HepG2 (cell line): Measurements from ENCODE around the gene MAT2A. TPM values are rescaled to one million over a fixed set of nuclear protein-coding genes. Genes with fewer than 3 reads are reported as not detected.

Experiments
- CC2D1A ChIP-seq: sonication (generic); formaldehyde crosslinking; IDR thresholded peaks from 2 replicates; pipeline ENCODE4 v1.8.1; 2023; ENCODE audit warnings: mild to moderate bottlenecking, missing genetic modification reagents
- CHD2 ChIP-seq: IDR thresholded peaks from 2 replicates; pipeline ENCODE4 v1.6.1; 2011; ENCODE audit warnings: low read depth, low read length, improper control_type of control experiment
- EZH2 ChIP-seq: conservative IDR thresholded peaks from 2 replicates; pipeline ENCODE4 v1.6.1; 2012; ENCODE audit warnings: mild to moderate bottlenecking, low read depth, low read length, moderate library complexity
- HIVEP1 ChIP-seq: sonication (generic); formaldehyde crosslinking; IDR thresholded peaks from 2 replicates; pipeline ENCODE4 v1.4.0; 2020; ENCODE audit warnings: mild to moderate bottlenecking, missing genetic modification reagents
- JDP2 ChIP-seq: sonication (generic); formaldehyde crosslinking; IDR thresholded peaks from 2 replicates; pipeline ENCODE4 v1.8.1; 2022; ENCODE audit warnings: missing genetic modification reagents, borderline replicate concordance
- MXD3 ChIP-seq: IDR thresholded peaks from 2 replicates; pipeline ENCODE4 v1.6.1; 2016; ENCODE audit warnings: mild to moderate bottlenecking, missing biosample characterization, missing genetic modification reagents
- MZF1 ChIP-seq: sonication (generic); formaldehyde crosslinking; IDR thresholded peaks from 2 replicates; pipeline ENCODE4 v1.8.1; 2023; ENCODE audit warnings: mild to moderate bottlenecking, missing genetic modification reagents, borderline replicate concordance
- NAIF1 ChIP-seq: sonication (generic); formaldehyde crosslinking; IDR thresholded peaks from 2 replicates; pipeline ENCODE4 v1.5.0; 2020; ENCODE audit warnings: mild to moderate bottlenecking, missing genetic modification reagents, borderline replicate concordance
- PRDM15 ChIP-seq: sonication (generic); formaldehyde crosslinking; IDR thresholded peaks from 2 replicates; pipeline ENCODE4 v1.4.0; 2020; ENCODE audit warnings: missing genetic modification reagents
- RORA ChIP-seq: sonication (generic); formaldehyde crosslinking; IDR thresholded peaks from 2 replicates; pipeline ENCODE4 v1.5.0; 2020; ENCODE audit warnings: mild to moderate bottlenecking, missing genetic modification reagents, moderate library complexity
- SALL1 ChIP-seq: sonication (generic); formaldehyde crosslinking; IDR thresholded peaks from 2 replicates; pipeline ENCODE4 v1.8.0; 2022; ENCODE audit warnings: mild to moderate bottlenecking, missing genetic modification reagents
- SNAPC2 ChIP-seq: sonication (generic); formaldehyde crosslinking; IDR thresholded peaks from 2 replicates; pipeline ENCODE4 v1.8.1; 2022; ENCODE audit warnings: mild to moderate bottlenecking, missing genetic modification reagents
- SRSF1 ChIP-seq: fragments of 200-400 bp; formaldehyde crosslinking; optimal IDR thresholded peaks from 2 replicates; pipeline ENCODE3; 2017; ENCODE audit warnings: mild to moderate bottlenecking, low read depth, low read length, moderate library complexity
- U2AF2 ChIP-seq: fragments of 200-400 bp; formaldehyde crosslinking; IDR thresholded peaks from 2 replicates; pipeline ENCODE4 v1.6.1; 2017; ENCODE audit warnings: low read depth, mild to moderate bottlenecking, low read length
- XRCC5 ChIP-seq: fragments of 200-400 bp; formaldehyde crosslinking; optimal IDR thresholded peaks from 2 replicates; pipeline ENCODE3; 2017; ENCODE audit warnings: mild to moderate bottlenecking, low read length
- ZFP37 ChIP-seq: sonication (generic); formaldehyde crosslinking; IDR thresholded peaks from 2 replicates; pipeline ENCODE4 v1.4.0; 2020; ENCODE audit warnings: missing genetic modification reagents, borderline replicate concordance
- ZFP82 ChIP-seq: sonication (generic); formaldehyde crosslinking; IDR thresholded peaks from 2 replicates; pipeline ENCODE4 v1.5.1; 2020; ENCODE audit warnings: mild to moderate bottlenecking, missing genetic modification reagents, borderline replicate concordance
- ZFX ChIP-seq: sonication (generic); formaldehyde crosslinking; IDR thresholded peaks from 2 replicates; pipeline ENCODE4 v1.4.0; 2020; ENCODE audit warnings: mild to moderate bottlenecking, low read depth, missing genetic modification reagents, moderate library complexity
- ZNF101 ChIP-seq: sonication (generic); formaldehyde crosslinking; IDR thresholded peaks from 2 replicates; pipeline ENCODE4 v1.4.0; 2020; ENCODE audit warnings: mild to moderate bottlenecking, low read depth, missing genetic modification reagents, borderline replicate concordance
- ZNF383 ChIP-seq: sonication (generic); formaldehyde crosslinking; IDR thresholded peaks from 2 replicates; pipeline ENCODE4 v1.4.0; 2020; ENCODE audit warnings: missing genetic modification reagents, mild to moderate bottlenecking, borderline replicate concordance
- ZNF512B ChIP-seq: sonication (generic); formaldehyde crosslinking; IDR thresholded peaks from 2 replicates; pipeline ENCODE4 v1.5.1; 2020; ENCODE audit warnings: missing genetic modification reagents, mild to moderate bottlenecking, borderline replicate concordance
- ZNF7 ChIP-seq: IDR thresholded peaks from 2 replicates; pipeline ENCODE4 v1.6.1; 2016; ENCODE audit warnings: missing biosample characterization, missing genetic modification reagents
- ZNF782 ChIP-seq: sonication (generic); formaldehyde crosslinking; IDR thresholded peaks from 2 replicates; pipeline ENCODE4 v1.4.0; 2020; ENCODE audit warnings: missing genetic modification reagents, mild to moderate bottlenecking, borderline replicate concordance
- ZNF891 ChIP-seq: sonication (generic); formaldehyde crosslinking; IDR thresholded peaks from 2 replicates; pipeline ENCODE4 v1.5.0; 2020; ENCODE audit warnings: mild to moderate bottlenecking, missing genetic modification reagents
- polyA plus RNA-seq, 8 experiments: library from polyadenylated mRNA; depleted of rRNA in 3 of 8; stranded (reverse) in 7 of 8; unstranded in 1 of 8; fragments of >200 nt; fragmentation: Illumina TruSeq in 4 of 8; extraction: Trizol in 4 of 8; gene quantifications; 2 replicates each; pipeline versions ENCODE4 v1.2.1 to v1.2.3, GENCODE V29; 2011 to 2016; ENCODE audit warnings: low read depth in 4 of 8, missing spikeins in 1 of 8, mixed read lengths in 1 of 8; ENCODE audit not compliant: insufficient read depth in 1 of 8
- total RNA-seq, 5 experiments: library from RNA; depleted of rRNA; stranded (reverse); fragments of >200 nt; fragmentation: Illumina TruSeq; extraction: Trizol; gene quantifications; 2 replicates each; pipeline ENCODE4 v1.2.3, GENCODE V29; 2016; ENCODE audit warnings: low read depth in 1 of 5

MAT2A gene
- total and polyA plus RNA-seq, 2 of the 13 experiments (the other 11 are each of a cell fraction or from before 2014, with no cell fraction given): 155 to 331 TPM

- TF ChIP-seq ZNF512B (CRISPR knock-in tag): no peak
- no peak for TF ChIP-seq U2AF2
- no peak for TF ChIP-seq CC2D1A (CRISPR knock-in tag)
- no peak for TF ChIP-seq ZNF383 (CRISPR knock-in tag)
- TF ChIP-seq SALL1 (CRISPR knock-in tag): peak; percentile 89
- TF ChIP-seq MXD3 (CRISPR knock-in tag): no peak
- no peak for TF ChIP-seq ZFP82 (CRISPR knock-in tag)
- no peak for TF ChIP-seq ZNF7 (CRISPR knock-in tag)
- TF ChIP-seq ZNF782 (CRISPR knock-in tag): no peak
- TF ChIP-seq PRDM15 (CRISPR knock-in tag): no peak
- no peak for TF ChIP-seq ZFP37 (CRISPR knock-in tag)
- TF ChIP-seq NAIF1: no peak
- peak; percentile 33 for TF ChIP-seq ZFX (CRISPR knock-in tag)
- no peak for TF ChIP-seq CHD2
- no peak for TF ChIP-seq EZH2
- peak; percentile 42; the same call in 1 of the 2 replicates for TF ChIP-seq SNAPC2
- TF ChIP-seq JDP2 (CRISPR knock-in tag): no peak
- TF ChIP-seq MZF1 (CRISPR knock-in tag): no peak
- no peak for TF ChIP-seq ZNF101 (CRISPR knock-in tag)
- no peak for TF ChIP-seq ZNF891 (CRISPR knock-in tag)
- TF ChIP-seq XRCC5: peak; percentile 45
- no peak for TF ChIP-seq HIVEP1
- no peak for TF ChIP-seq RORA (CRISPR knock-in tag)
- no peak for TF ChIP-seq SRSF1
Observed at GRCh38 chr2:85589982-85590791, 51.2 kb downstream of the MAT2A start (continued).
